ENCODE data around the gene RAB30.
A peak's percentile ranks its signal among the peaks of the same experiment; 100 is the strongest.
"Not testable (repeated sequence)": the region's sequence is repeated elsewhere in the genome, so short reads cannot be mapped to it uniquely, and the experiment has no call there.

RAB30 gene

DNA sequence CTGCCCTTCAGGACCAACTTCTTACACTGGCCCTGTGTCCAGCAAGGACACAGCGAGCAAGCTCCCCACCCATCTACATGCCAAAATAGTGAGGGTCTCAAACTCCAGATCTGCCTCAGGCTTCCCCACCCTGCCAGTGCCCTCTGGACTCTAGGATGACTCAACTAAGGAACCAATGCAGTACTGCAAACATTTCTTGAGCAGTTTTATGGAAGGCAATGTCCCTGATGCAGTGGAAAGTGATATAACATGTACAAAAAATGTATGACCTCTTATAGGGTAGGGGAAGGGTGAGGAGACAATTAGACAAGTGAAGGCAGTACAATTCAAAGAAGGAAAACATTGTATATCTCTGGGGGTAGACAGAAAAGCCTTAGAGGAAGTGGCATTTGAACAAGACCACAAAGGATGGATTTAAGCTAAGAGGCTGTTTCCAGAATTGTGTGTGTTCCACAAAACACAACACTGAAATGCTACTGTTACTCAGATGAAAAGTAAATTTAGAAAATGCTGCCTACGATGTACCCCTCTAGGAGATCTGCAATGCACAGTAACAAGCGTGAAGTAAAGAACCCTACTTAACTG is 47.3 kb downstream of the RAB30 start:
- H3K4me3 Mint-ChIP-seq, result no peak overlapping the region
- no peaks in the 10 kb centered on the region for H3K9me3 Mint-ChIP-seq
- H3K36me3 Mint-ChIP-seq (ENCODE audit: low read depth), result peaks cover 18% of the 10 kb centered on the region
- peaks cover 4% of the 10 kb centered on the region for H3K27me3 Mint-ChIP-seq
- intact Hi-C loops (cut with micrococcal nuclease), result no loop called here
- H3K4me1 Mint-ChIP-seq (ENCODE audit: low read depth), result peaks cover 28% of the 10 kb centered on the region
- no peak overlapping the region for H3K27ac Mint-ChIP-seq

DNA sequence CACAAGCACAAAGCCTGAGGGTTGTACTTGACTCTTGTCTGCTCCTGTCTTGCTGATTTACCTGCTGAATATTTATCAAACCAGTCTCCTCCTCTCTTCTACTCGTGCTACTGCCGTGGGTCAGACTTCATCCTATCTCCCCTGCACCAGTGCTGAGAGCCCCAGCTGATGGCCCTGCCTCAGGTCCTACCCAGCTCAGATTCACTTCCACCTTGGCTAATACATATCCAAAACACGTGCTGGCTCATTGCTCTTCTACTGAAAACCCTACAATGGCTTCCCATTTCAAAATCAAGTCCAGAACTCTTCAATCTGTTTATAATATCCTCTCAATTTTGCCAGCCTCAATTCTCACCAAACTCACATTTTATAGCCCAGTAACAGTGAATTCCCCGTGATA is 48.3 kb downstream of the RAB30 start:
- H3K27me3 Mint-ChIP-seq, result peaks cover 2% of the 10 kb centered on the region
- peaks cover 30% of the 10 kb centered on the region for H3K4me1 Mint-ChIP-seq (ENCODE audit: low read depth)
- peaks cover 18% of the 10 kb centered on the region for H3K36me3 Mint-ChIP-seq (ENCODE audit: low read depth)
- H3K27ac Mint-ChIP-seq, result no peak overlapping the region
- H3K9me3 Mint-ChIP-seq, result no peaks in the 10 kb centered on the region
- H3K4me3 Mint-ChIP-seq, result no peak overlapping the region
- intact Hi-C loops (cut with micrococcal nuclease), result no loop called here

- H3K36me3 Mint-ChIP-seq (ENCODE audit: low read depth), result peaks cover 18% of the 10 kb centered on the region
- no peaks in the 10 kb centered on the region for H3K9me3 Mint-ChIP-seq
- peaks cover 30% of the 10 kb centered on the region for H3K4me1 Mint-ChIP-seq (ENCODE audit: low read depth)
- no peak overlapping the region for H3K4me3 Mint-ChIP-seq
- intact Hi-C loops (cut with micrococcal nuclease), result no loop called here
- no peak overlapping the region for H3K27ac Mint-ChIP-seq
- peaks cover 2% of the 10 kb centered on the region for H3K27me3 Mint-ChIP-seq
Measured at GRCh38 chr11:83021780-83022125, 49.9 kb downstream of the RAB30 start.

- H3K4me3 Mint-ChIP-seq, result no peak overlapping the region
- no peaks in the 10 kb centered on the region for H3K9me3 Mint-ChIP-seq
- no peak overlapping the region for H3K27ac Mint-ChIP-seq
- peaks cover 30% of the 10 kb centered on the region for H3K4me1 Mint-ChIP-seq (ENCODE audit: low read depth)
- intact Hi-C loops (cut with micrococcal nuclease), result no loop called here
- peaks cover 2% of the 10 kb centered on the region for H3K27me3 Mint-ChIP-seq
- peaks cover 14% of the 10 kb centered on the region for H3K36me3 Mint-ChIP-seq (ENCODE audit: low read depth)
Measured at GRCh38 chr11:83020942-83021779, 50.5 kb downstream of the RAB30 start.

GRCh38 chr11:83019888-83020579 is 51.7 kb downstream of the RAB30 start:
- H3K4me1 Mint-ChIP-seq (ENCODE audit: low read depth), result peaks cover 30% of the 10 kb centered on the region
- peaks cover 2% of the 10 kb centered on the region for H3K27me3 Mint-ChIP-seq
- H3K27ac Mint-ChIP-seq, result no peak overlapping the region
- H3K4me3 Mint-ChIP-seq, result no peak overlapping the region
- peaks cover 12% of the 10 kb centered on the region for H3K36me3 Mint-ChIP-seq (ENCODE audit: low read depth)
- intact Hi-C loops (cut with micrococcal nuclease), result no loop called here
- no peaks in the 10 kb centered on the region for H3K9me3 Mint-ChIP-seq

DNA sequence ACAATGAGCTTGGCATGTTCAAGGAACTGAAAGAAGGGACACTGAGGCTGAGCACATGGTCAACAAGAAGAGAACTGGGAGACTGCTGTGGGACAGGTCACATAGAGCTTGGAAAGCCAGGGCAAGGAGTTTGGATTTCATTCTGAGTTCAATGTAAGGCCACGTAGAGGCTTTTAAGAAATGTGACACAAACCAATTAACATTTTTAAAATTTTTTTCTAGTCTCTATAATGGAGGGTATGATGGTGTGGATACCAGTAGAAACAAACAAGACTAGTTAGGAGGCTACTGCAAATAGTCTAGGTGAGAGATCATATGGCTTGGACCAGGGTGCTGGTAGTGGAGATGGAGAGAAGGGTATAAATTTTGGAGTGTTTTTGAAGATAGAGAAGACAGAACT is 56.7 kb downstream of the RAB30 start:
- intact Hi-C loops (cut with micrococcal nuclease), result no loop called here
- Mint-ChIP-seq H3K27ac (no peak overlapping the region), H3K36me3 (ENCODE audit: low read depth) (peaks cover 2% of the 10 kb centered on the region), H3K27me3 (peaks cover 8% of the 10 kb centered on the region), H3K4me3 (no peak overlapping the region), H3K9me3 (no peaks in the 10 kb centered on the region), H3K4me1 (ENCODE audit: low read depth) (peaks cover 20% of the 10 kb centered on the region)

- no peaks in the 10 kb centered on the region for H3K9me3 Mint-ChIP-seq
Measured at GRCh38 chr11:83012168-83013067, 59.3 kb downstream of the RAB30 start.

GRCh38 chr11:83011333-83012167 is 60.1 kb downstream of the RAB30 start:
- Mint-ChIP-seq H3K27me3 (peaks cover 6% of the 10 kb centered on the region), H3K4me3 (no peak overlapping the region), H3K27ac (no peak overlapping the region), H3K36me3 (ENCODE audit: low read depth) (peaks cover 15% of the 10 kb centered on the region), H3K4me1 (ENCODE audit: low read depth) (peaks cover 36% of the 10 kb centered on the region), H3K9me3 (no peaks in the 10 kb centered on the region)
- intact Hi-C loops (cut with micrococcal nuclease), result no loop called here

More at GRCh38 chr11:83012168-83013067, 59.3 kb downstream of the RAB30 start:
- Mint-ChIP-seq H3K27me3 (peaks cover 6% of the 10 kb centered on the region), H3K4me3 (no peak overlapping the region), H3K27ac (no peak overlapping the region), H3K36me3 (ENCODE audit: low read depth) (peaks cover 15% of the 10 kb centered on the region), H3K4me1 (ENCODE audit: low read depth) (peaks cover 28% of the 10 kb centered on the region)
- intact Hi-C loops (cut with micrococcal nuclease), result no loop called here

- peaks cover 15% of the 10 kb centered on the region for H3K36me3 Mint-ChIP-seq (ENCODE audit: low read depth)
- intact Hi-C loops (cut with micrococcal nuclease), result no loop called here
- H3K27me3 Mint-ChIP-seq, result peaks cover 6% of the 10 kb centered on the region
- H3K4me1 Mint-ChIP-seq (ENCODE audit: low read depth), result peaks cover 32% of the 10 kb centered on the region
- H3K4me3 Mint-ChIP-seq, result no peak overlapping the region
- no peak overlapping the region for H3K27ac Mint-ChIP-seq
- no peaks in the 10 kb centered on the region for H3K9me3 Mint-ChIP-seq
Measured at GRCh38 chr11:83009999-83010398, 61.7 kb downstream of the RAB30 start.

DNA sequence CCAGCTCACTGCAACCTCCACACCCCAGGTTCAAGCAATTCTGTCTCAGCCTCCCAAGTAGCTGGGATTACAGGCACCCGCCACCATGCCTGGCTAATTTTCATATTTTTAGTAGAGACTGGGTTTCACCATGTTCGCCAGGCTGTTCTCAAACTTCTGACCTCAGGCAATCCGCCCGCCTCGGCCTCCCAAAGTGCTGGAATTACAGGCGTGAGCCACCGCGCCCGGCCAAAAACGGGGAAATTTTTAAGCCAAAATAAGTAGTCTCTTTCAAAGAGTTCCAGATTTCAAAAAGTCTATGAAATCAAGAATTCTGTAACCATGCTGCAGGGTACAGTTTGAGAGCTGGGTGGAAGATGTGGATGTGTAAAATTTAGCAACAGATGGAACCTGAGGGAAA is 62.6 kb downstream of the RAB30 start:
- H3K27ac Mint-ChIP-seq; H3K9me3 Mint-ChIP-seq; intact Hi-C loops (cut with micrococcal nuclease); H3K27me3 Mint-ChIP-seq; H3K4me3 Mint-ChIP-seq: not testable (repeated sequence)
- H3K4me1 Mint-ChIP-seq (ENCODE audit: low read depth), result peaks cover 24% of the 10 kb centered on the region
- H3K36me3 Mint-ChIP-seq (ENCODE audit: low read depth), result peaks cover 15% of the 10 kb centered on the region

DNA sequence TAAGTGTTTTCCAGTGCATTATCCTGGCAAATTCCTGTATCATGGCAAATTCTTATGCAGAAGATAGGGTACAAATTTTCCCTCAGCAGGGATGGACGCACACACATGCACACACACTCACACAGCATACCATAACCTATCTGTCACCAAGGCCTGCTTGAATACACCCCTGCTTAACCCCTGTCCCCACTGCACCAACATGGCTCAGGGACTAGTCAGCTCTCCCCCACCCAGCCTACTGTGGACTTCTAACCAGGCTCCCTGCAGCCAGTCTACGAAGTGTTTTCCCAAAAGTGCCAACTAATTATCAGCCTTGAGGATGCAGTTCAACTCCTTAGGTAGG is 63.1 kb downstream of the RAB30 start:
- Mint-ChIP-seq H3K36me3 (ENCODE audit: low read depth) (peaks cover 15% of the 10 kb centered on the region), H3K27me3 (no peaks in the 10 kb centered on the region), H3K4me1 (ENCODE audit: low read depth) (peaks cover 23% of the 10 kb centered on the region), H3K9me3 (no peaks in the 10 kb centered on the region), H3K27ac (peak overlapping the region; percentile 62), H3K4me3 (no peak overlapping the region)
- intact Hi-C loops (cut with micrococcal nuclease), result no loop called here

DNA sequence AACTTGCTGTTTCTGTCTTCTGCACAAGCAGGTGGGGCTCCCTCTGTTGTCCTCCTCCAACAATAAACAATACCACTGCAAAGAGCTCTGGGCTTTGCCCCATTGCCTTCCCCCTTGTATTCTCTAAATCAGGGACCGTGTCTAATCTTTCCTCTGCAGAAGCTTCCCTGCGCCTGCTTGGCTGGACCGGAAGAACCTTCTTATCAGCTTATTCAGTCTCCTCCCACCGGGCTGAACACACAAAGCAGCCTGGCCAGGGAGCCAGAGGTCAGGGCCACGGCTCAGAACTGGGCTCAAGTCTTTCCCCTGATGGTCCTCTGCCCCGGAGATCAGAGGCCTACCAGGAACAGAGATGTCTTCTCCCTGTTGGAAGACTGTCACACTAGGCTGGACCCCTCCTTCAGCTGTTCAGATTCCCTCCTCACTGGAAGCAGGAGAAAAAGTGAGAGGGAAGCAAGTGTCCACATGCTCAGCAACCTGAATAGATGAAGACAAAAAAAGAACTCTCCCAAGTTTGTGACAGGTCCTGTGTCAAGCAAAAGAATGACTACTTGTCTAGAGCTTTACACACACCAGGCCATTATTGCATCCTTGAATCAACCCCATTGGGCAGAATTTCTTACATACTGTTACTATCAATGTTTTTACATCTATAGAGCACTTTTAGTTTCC is 63.7 kb downstream of the RAB30 start:
- intact Hi-C loops (cut with micrococcal nuclease), result loop anchor here (2.0 kb wide), 1 partner anchor 65 kb away; no protein-coding TSS in a partner anchor
- Mint-ChIP-seq H3K9me3 (no peaks in the 10 kb centered on the region), H3K4me3 (no peak overlapping the region), H3K27me3 (no peaks in the 10 kb centered on the region), H3K4me1 (ENCODE audit: low read depth) (peaks cover 23% of the 10 kb centered on the region), H3K27ac (peak overlapping the region; percentile 62), H3K36me3 (ENCODE audit: low read depth) (peaks cover 15% of the 10 kb centered on the region)

Measured in dendritic cell treated with granulocyte-macrophage colony-stimulating factor and Interleukin-4, amounts not matched to agents 40 ng/mL and 50 ng/mL, for 4 days (primary cell).